GM12892 (cell line): ENCODE results near the gene TMEM255B.

Experiments used
- DNase-seq: peaks from one replicate; pipeline ENCODE4 v3.0.0; 2011; ENCODE audit not compliant: insufficient read length
- FAIRE-seq: peaks from 2 replicates; lab custom pipeline; 2011; peaks lifted over from hg19 to GRCh38; lab: Jason Lieb, UNC
- POLR2A ChIP-seq: IDR thresholded peaks from 2 replicates; pipeline ENCODE4 v1.6.1; 2011; ENCODE audit warnings: low read depth, low read length, control low read depth
- POLR2AphosphoS5 ChIP-seq: IDR thresholded peaks from 2 replicates; pipeline ENCODE4 v1.6.1; 2011; ENCODE audit warnings: low read depth, low read length, control low read depth
- TAF1 ChIP-seq: IDR thresholded peaks from 2 replicates; pipeline ENCODE4 v1.6.1; 2011; ENCODE audit warnings: low read depth, mild to moderate bottlenecking, control low read depth, low read length, borderline replicate concordance

Gene TMEM255B

DNA sequence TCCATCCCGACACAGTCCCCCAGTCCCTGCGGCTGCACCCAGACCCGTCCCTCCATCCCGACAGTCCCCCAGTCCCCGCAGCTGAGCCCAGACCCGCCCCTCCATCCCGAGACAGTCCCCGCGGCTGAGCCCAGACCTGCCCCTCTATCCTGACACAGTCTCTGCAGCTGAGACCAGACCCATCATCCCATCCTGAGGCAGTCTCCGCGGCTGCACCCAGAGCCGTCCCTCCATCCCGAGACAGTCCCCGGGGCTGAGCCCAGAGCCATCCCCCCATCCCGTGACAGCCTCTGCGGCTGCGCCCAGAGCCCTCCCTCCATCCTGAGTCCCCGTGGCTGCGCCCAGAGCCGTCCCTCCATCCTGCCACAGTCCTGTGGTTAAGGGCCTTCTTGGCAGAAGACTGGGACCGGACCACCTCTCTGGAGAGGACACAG is 28.8 kb upstream of the TMEM255B start:
- no peak for TF ChIP-seq POLR2AphosphoS5
- no peak for TF ChIP-seq POLR2A
- no peak for TF ChIP-seq TAF1
- FAIRE-seq (no peak), DNase-seq (no peak)

DNA sequence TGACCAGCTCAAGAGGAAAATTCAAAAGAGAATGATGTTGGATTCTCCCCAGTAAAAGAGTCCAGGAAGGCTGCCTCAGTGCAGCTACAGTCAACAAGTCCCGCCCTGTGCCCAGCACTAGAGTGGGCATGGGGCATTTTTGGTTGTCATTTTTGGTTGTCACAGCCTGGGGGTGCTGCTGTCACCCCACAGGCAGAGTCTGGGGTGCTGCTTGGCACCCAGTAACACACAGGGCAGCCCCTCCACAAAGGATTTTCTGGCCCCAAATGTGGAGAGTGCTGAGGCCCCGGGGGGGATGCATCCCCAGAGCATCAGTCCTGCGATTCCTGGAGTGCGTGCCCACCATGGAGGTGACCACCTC is 28.2 kb upstream of the TMEM255B start:
- DNase-seq (no peak), FAIRE-seq (no peak)
- TF ChIP-seq TAF1 (no peak), POLR2AphosphoS5 (no peak), POLR2A (no peak)

DNA sequence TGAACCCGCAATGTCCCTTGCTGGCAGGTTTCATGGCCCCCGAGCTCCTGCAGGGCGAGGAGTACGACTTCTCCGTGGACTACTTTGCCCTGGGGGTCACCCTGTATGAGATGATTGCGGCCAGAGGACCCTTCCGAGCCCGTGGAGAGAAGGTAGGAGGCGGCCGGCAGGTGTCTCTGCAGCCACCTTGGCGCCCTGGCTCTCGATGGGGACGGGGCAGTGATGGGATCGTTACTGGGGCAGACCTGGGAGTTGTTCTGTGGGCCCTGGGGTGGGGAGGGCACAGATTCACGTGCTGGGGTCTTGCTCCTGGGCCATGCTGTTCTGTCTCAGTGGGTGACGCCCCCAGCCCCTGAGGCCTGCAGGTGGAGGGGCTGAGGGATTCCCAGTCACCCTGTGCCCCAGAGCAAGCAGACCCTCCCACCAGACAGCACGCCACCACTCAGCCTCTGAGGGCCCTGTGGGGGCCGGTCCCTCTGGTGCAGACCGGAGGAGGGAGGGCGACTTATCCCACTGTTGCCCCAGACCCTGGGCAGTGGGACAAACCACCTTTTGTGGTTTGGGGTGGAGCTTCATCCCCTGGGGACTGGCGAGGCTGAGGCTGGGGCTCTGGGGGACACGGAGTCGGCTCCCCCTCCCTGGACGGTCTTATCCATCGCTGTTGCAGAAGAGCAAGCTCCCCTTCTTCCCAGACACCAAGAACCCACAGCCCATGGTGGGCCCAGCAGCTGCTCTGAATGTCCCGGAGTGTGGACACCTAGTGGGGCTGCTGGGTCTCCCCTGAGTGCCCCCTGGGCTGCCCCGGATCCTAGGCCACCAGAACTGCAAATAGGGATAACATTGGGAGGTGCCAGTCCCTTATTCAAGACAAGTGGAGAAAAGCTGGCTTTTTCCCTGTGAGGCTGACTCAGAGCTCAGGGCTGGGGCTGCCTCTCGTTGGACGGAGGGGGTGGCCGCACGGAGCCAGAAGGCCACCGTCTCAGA is 27.5 kb upstream of the TMEM255B start:
- no peak for TF ChIP-seq POLR2AphosphoS5
- TF ChIP-seq TAF1 = no peak
- TF ChIP-seq POLR2A = no peak
- DNase-seq = no peak
- no peak for FAIRE-seq

DNA sequence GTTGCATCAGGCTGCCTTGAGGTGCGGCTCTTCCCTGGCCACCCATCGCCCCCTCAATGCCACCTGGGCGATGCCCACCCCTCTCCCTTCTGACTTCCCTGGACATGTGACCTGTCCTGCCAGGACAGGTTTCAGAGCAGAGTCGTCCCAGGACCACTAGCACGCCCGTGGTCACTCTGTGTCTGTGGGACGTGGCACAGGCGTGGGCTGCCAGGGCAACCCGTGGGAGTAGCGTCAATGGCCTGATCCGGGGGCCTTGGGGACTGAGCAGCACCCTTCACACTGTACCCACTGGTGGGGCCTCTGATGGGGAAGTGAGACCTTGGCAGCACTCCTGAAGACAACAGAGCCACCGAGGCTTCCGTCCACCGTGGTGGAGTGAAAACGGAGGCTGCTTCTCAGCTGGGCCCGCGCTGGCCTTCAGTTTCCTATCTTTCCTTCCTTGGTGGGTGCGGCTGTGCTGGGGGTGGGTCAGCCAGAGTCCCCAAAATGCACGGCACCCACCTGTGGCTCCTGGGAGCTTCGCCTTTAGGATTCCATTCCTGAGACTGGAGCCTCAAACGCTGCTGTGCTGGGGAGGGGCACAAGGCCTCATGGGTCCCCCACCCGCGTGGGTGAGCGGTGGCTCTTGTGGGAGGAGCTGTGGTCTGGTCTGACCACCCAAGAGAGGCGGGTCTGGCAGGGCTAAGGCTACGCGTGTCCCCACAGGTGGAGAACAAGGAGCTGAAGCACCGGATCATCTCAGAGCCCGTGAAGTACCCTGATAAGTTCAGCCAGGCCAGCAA is 26.7 kb upstream of the TMEM255B start:
- no peak for TF ChIP-seq POLR2AphosphoS5
- TF ChIP-seq TAF1 = no peak
- TF ChIP-seq POLR2A = no peak
- FAIRE-seq = no peak
- no peak for DNase-seq

DNA sequence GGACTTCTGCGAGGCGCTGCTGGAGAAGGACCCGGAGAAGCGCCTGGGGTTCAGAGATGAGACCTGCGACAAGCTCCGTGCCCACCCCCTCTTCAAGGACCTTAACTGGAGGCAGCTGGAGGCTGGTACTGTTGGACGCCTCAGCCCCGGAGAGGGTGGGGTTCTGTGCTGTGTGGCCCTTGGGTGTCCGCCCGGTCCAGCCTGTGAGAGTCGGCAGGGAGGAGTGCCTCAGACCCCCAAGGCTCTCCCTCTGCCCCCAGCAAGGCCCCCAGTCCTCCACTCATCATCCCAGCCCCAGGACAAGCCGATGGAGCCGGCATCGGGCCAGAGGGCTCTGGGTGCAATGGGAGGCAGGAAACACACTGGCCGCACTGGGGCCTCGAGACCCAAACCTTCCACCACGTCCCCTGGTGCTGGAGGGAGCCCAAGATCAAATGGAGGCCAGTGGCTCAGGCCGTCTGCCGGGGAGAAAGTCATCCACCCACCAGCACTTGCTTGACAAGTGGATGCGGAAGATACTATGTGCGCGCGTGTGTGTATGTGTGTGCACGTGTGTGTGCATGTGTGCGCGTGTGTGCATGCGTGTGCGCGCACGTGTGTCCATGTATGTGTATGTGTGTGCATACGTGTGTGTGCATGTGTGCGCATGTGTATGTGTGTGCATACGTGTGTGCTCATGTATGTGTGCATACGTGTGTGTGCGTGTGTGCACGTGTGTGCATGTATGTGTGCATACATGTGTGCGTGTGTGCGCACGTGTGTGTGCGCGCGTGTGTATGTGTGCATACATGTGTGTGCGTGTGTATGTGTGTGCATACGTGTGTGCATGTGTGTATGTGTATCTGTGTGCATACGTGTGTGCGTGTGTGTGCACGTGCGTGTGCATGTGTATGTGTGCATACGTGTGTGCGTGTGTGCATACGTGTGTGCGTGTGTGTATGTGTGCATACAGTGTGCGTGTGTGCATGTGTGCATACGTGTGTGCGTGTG is 25.8 kb upstream of the TMEM255B start:
- TF ChIP-seq POLR2A = no peak
- TF ChIP-seq TAF1 = no peak
- TF ChIP-seq POLR2AphosphoS5 = no peak
- no peak for DNase-seq
- FAIRE-seq = no peak

DNA sequence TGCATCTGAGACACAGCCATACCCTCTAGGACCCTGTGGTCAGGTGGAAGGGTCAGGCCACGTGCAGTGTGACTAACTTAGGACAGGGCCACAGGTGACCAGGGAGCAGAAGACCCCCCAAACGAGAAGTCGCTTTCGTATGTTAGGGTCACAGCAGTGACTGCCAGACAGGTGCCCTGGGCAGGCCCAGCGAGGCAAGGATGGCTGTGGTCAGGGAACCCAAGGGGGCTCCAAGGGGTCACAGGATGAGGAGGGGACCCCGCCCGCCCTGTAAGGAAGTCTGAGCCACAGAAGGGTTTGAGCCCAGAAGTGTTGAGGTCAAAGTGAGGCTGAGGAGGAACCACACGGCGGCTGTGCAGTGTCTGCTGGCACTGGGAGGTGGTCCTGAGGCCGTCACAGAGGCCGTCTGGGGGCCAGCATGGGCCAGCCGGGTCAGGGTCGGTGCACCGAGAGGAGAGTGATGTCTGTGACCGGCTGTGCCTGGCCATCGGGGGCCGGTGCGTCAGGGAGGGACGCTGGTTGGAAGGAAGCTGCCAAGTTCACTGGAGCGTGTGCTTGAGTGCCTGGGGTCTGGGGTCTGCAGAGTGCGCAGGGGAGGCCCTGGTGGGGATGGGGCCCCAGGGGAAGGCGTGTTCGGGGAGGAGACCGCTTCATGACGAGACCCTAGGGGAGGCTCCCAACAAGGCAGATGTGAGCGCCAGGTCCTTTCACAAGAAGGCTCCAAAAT is 24.8 kb upstream of the TMEM255B start:
- FAIRE-seq = no peak
- no peak for DNase-seq
- TF ChIP-seq POLR2AphosphoS5 = no peak
- no peak for TF ChIP-seq POLR2A
- TF ChIP-seq TAF1 = no peak

DNA sequence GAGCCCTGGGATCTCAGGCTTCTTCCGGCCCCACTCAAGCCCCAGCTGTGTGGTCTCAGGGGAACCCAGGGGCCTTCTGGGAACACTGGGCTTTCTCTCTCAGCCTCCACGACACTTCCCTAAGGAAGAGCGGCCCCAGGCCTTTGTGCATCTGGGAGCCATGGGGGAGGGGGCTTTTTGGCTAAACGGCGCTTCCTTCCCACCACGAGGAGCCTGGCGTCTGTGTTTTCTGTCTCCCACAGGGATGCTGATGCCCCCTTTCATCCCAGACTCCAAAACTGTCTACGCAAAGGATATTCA is 24.2 kb upstream of the TMEM255B start:
- TF ChIP-seq POLR2A (no peak), TAF1 (no peak), POLR2AphosphoS5 (no peak)
- DNase-seq = no peak
- FAIRE-seq = no peak

DNA sequence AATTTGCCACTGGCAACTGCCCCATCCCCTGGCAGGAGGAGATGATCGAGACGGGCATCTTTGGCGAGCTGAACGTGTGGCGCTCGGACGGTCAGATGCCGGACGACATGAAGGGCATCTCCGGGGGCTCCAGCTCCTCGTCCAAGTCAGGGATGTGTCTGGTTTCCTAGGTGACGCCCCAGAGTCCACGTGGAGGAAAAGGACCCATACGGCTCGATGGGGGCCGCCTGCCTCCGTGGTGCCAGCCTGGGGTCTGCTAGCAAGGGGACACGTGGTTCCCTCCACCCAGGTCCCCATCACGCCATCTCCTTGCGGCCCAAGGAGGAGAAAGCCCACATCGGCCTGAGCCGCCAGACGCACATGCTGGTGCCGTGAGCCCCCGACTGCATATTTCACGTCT is 23.8 kb upstream of the TMEM255B start:
- no peak for DNase-seq
- TF ChIP-seq POLR2A (no peak), TAF1 (no peak), POLR2AphosphoS5 (no peak)
- FAIRE-seq = no peak

DNA sequence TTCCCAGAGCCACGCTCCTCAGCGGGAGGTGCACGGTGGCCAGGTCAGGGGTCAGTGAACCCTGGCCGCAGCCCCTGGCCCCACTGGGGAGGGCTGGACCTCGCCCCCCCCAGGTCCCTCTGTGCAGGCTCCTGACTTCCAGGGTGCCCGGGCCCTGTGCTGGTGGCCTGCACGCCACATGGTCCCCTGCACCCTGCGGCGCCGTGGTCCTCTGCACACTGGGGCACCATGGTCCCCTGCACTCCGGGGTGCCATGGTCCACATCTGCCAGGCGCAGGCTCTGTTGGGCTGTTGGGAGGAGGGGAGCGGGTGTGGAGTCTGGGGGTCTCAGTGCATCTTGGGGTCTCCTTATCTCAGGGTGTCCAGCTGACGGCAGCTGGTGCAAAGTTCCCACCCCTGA is 23.3 kb upstream of the TMEM255B start:
- DNase-seq (no peak), FAIRE-seq (no peak)
- TF ChIP-seq TAF1 (no peak), POLR2A (no peak), POLR2AphosphoS5 (no peak)

DNA sequence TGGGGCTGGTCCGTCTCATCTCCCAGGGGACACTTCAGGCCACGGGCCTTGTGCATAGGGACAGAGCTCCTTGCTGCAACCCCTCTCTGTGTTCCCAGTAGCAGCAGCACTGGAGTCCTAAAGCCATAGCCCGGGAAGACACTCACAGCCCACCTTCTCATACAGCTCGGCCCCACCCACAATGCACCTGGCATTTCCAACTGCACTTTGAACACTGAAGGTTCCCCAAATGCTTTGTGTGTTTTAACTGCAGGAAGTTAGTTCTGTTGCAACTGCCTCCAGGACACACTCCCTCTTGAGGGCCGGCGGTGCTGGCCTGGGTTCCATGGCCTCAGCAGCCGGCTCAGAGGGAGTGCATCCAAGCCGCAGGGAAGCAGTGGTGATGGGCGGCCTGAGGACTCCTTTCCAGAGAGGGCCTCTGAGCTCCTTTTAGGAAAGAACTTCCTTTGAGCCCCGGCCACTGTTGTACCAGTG is 22.7 kb upstream of the TMEM255B start:
- no peak for DNase-seq
- no peak for TF ChIP-seq TAF1
- TF ChIP-seq POLR2AphosphoS5 = no peak
- TF ChIP-seq POLR2A = no peak
- FAIRE-seq = no peak
